ENCODE data around the gene PARD3. TPM values are rescaled to one million over a fixed set of nuclear protein-coding genes. Genes with fewer than 3 reads are reported as not detected.
A peak's percentile ranks its signal among the peaks of the same experiment; 100 is the strongest.
"Not testable (repeated sequence)": the region's sequence is repeated elsewhere in the genome, so short reads cannot be mapped to it uniquely, and the experiment has no call there.

Gene PARD3
- total RNA-seq: 61.4 and 68.5 TPM in 2 replicates
- polyA plus RNA-seq (2012): 19.4 TPM

DNA sequence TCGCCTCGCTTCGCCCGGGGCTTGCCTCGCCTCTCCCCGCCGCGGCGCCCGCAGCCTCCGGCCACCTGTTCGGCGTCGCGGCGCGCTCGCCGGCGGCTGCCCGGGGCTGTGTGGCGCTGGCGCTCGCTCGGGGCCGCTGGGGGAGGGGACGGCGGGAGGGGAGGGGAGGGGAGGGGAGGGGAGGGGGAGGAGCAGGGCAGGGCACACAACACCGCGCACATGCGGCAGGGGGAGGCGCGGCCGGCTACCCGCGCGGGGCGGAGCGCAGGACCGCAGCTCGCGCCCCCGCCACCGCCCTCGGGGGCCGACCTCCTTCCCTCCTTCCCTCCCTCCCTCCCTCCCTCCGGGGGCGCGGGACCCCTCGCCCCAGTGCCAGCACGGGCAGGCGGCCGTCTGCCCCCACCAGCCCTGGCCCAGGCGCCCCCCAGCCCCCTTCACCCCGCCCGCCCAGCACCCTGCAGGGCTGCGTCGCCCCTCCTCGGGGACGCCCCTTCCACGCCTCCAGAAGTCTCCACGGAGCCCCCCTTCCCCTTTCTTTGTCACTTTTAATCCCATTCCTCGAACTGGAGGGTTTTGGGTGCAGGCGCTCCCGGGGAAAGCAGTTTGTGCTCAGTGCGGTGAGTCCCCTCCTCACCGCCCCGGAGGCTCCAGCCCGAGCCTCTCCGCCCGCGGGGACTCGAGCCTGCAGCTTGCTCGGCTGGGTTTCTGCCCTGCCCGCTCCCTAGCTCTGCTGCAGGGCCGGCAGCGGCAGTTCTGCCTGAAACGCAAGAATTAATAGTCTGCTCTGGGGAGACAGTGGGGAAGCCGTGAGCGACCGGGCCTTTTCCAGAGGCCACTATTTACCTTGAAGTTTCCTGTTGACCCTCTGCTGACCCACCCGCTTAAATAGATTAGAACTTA is at the start of gene PARD3:
TSS of gene PARD3 (minus strand) at position 112 of the 900 bp plus-strand sequence. CDS start 301 bp downstream, outside the sequence.
- peak; percentile 81 for DNase-seq (ENCODE audit: low read depth)

DNA sequence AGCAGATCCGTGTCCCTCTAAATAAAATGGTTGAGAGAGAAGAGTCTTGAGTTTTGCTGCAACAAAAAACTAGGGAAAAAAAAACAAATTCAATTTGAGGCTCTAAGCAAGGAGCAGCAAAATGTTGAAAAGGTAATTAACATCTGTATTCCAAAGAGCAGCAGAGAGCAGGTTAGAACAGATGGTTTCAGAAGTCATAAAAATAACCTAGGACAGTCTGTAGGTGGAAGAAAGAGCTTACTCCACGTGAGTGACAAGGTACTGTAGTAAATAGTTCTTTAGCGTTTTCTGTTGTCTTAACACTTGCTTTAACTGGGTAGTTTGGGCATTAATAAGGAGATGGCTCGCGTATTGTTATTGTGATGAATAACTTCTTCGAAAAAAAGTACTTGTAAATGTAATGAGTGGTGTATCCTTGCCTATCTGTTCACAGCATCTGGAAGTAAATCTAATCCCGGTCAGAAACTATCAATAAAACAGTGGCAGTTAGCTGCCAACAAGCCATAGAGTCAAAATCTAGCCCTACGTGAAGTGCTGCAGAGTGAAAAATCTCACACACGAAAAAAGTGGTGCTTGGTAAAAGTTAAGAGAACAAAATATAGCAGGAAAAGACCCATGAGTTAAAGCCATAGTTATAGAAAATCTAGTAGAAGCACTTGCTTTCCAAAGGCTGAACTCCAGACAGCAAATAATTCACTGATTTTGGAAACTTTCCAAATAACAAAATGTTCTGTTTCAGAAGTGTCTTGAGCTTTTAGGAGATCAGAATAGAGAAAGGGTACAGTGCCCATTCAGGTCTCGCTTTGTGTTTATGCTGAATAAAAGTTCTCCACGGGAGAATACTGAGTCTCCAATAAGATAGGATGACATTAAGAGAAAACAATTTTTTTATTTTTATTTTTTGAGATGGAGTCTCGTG is 49.3 kb upstream of the PARD3 start:
- DNase-seq (ENCODE audit: low read depth): no peak

DNA sequence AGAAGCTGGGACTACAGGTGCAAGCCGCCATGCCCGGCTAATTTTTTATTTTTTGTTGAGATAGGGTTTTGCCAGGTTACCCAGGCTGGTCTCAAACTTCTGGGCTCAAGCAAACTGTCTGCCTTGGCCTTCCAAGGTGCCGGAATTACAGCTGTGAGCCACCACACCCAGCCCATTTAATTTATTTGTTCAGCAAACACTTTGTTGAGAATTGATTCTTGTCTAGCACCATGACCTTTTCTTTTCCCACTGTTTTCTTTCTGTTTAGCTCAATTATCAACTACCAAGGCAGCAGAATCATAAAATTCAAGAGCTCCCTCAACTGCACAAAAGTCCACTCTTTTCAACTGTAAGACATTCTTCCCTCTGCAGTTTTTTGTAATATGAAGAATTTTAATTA is 47.8 kb upstream of the PARD3 start:
- no peak for DNase-seq (ENCODE audit: low read depth)

DNA sequence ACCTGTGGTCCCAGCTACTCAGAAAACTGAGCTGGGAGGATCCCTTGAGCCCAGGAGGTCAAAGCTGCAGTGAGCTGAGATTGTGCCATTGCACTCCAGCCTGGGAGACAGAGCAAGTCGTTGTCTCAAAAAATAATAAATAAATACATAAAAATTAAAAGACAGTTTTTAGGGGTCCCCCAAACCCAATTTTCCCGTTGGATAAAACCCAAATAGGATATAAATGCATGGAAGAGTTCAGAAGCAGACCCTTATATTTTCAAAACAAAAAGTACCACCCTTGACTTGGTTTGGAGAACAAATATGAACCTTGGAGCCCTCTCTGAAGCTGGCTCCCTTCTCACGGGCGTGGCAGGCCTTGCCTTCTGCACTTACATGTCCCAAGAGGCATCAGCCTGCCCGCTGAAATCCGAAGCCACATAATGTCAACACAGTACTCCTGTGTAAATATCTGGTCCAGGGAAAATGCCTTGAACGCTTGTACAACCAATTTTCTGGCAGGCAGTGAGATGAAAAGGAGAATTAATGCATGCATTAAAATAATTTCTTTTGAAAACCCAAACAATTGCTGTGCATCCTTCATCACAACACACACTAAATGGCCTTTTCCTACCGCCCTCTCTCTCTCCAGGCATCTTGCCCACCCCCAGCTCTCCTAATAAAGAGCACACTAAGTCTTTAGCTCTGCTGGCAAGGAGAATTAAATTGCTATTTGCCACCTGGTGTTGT is 46.4 kb upstream of the PARD3 start:
- DNase-seq (ENCODE audit: low read depth): peak; percentile 53

DNA sequence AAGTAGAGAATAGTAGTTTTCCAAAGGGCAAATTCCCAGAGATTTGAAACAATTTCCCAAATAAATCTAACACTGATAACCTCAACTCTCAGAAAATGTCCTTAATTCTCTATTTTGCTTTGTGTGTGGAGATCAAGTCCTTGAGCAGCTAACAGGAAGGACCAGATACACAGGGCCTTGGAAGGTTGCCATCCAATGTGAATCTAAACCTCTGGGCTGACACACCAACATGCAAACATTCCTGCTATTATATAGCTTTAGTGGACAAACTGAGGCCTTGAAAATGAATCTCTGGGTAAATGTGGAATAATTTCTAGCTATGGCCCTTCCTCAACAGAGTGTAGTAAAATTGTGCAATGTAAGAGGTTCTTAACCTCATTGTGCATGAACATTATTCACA is 44.1 kb upstream of the PARD3 start:
- no peak for DNase-seq (ENCODE audit: low read depth)

DNA sequence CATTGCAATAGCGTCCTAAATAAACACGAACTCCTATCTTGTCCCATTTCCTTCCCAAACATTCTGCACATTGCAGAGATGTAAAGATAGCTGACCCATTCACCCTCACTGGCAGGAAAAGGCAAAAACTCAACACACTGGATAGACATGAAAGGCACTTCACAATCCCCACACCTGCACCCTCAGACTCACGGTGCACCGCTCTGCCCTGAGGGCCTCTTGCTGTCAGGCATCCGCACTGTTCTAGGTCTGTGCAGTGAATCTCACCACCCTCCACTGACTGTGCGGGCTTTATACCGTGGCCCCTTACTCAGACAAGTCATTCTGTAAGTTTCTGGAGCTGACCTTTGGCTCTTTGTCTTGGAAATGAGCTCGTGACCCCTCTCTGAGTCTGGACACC is 42.9 kb upstream of the PARD3 start:
- DNase-seq (ENCODE audit: low read depth): no peak

DNA sequence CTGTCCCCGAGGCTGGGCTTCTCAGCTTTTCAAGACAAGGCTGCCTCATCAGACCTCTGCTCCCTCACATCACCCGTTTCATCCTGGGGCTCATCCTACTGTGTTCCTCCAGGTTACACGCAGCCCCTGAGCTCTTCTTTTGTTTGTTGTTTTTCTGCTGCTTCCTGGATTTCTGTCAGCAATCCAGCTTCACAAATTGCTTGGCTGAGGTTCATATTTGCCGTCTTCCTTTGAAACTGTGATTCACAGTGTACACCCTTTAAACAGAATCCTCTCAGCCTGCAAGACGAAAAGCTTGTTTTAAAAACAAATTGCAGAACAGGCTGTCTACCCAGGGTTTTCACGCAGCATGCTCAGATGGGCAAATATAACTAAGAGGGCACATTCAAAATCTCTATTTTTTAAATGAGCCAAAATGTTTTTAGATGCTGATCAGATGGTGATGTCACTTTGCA is 39.1 kb upstream of the PARD3 start:
- DNase-seq (ENCODE audit: low read depth): peak; percentile 26

DNA sequence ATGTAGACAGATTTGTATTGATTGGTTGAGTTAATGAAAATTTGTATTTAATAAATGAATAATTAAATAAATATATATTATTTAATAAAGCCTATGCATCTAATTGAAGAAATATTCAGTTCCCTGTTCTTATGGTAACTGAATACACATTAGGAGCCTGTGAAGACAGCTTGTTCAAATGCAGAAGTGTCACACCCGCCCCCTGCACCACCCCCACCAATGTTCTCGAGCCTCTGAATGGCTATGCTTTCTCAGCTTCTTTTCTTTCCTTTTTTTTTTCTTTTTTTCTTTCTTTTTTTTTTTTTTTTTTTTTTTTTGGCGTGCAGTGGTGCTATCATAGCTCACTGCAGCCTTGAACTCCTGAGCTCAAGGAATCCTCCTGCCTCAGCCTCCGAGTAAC is 38.3 kb upstream of the PARD3 start:
- no peak for DNase-seq (ENCODE audit: low read depth)

DNA sequence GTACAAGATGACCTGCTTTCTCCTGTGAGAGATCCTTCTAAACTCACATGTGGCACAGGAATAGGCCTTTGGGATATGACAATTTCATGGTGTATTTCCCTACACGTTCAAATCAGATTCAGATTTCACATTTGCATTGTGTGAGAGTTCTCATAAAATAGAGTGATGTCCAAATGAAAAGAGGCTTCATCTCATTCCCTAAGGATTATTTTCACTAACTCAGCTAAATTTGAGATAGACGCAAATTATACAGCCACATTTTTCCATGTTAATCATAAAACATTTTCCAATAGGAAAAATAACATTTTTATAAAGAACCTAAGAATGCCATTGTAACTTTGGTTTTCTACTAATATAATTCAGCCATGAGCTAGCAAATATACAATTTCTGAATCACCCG is 35.5 kb upstream of the PARD3 start:
- DNase-seq (ENCODE audit: low read depth): no peak

DNA sequence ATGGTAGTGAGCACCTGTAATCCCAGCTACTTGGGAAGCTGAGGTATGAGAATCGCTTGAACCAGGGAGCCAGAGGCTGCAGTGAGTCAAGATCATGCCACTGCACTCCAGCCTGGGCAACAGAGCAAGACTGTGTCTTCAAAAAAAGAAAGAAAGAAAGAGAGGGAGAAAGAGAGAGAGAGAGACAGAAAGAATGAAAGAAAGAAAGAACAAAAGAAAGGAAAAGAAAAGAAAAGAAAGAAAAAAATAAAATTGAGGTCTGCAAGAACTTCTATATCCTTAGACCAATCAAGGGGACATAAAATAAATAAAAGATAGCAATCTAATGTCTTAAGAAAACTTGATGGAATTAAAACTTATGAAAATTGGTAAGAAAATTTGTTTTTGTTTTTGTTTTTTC is 34.9 kb upstream of the PARD3 start:
- no peak for DNase-seq (ENCODE audit: low read depth)

DNA sequence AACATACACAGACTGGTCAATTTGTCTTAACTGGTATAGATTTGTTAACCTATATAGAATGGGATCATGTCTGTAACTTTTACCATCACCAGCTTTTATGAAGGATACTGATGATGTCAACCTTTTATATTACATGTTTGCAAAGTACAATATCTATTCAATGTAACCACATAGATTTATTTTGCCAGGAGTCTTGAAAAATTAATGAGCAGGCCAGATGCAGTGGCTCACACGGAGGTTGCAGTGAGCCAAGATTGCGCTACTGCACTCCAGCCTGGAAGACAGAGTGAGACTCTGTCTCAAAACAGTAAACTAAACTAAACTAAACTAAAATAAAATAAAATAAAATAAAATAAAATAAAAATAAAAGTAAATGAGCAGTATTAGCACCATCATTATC is 30.0 kb upstream of the PARD3 start:
- no peak for DNase-seq (ENCODE audit: low read depth)

DNA sequence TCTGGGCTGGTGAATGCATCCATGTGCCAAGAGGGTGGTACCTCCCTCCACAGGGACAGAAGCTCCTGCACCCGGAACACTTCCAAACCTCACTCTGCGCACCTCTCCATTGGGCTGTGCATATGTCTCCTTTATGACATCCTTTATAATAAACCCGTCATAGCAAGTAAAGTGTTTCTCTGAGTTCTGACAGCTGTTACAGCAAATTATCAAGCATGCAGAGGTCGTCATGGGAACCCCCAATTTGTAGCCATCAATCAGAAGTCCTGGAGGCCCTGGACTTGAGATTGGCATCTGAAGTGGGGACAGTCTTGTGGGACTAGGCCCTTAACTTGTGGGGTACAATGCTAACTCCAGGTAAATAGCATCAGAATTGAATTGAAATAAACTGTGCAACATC is 29.4 kb upstream of the PARD3 start:
- no peak for DNase-seq (ENCODE audit: low read depth)

DNA sequence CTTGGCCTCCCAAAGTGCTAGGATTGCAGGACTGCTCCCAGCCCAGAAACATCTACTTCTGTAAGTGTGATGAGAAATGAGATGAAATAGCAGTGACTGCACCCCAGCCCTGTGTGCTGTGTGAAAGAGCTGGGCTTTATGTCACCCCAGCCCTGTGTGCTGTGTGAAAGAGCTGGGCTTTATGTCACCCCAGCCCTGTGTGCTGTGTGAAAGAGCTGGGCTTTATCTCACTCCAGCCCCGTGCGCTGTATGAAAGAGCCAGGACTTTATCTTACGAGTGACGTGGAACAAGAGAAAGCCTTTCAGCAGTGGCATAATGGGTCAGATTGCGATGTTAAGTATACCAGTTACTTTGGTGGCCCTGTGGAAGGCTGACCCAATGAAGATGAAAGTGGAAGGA is 28.4 kb upstream of the PARD3 start:
- not testable (repeated sequence) for DNase-seq (ENCODE audit: low read depth)

DNA sequence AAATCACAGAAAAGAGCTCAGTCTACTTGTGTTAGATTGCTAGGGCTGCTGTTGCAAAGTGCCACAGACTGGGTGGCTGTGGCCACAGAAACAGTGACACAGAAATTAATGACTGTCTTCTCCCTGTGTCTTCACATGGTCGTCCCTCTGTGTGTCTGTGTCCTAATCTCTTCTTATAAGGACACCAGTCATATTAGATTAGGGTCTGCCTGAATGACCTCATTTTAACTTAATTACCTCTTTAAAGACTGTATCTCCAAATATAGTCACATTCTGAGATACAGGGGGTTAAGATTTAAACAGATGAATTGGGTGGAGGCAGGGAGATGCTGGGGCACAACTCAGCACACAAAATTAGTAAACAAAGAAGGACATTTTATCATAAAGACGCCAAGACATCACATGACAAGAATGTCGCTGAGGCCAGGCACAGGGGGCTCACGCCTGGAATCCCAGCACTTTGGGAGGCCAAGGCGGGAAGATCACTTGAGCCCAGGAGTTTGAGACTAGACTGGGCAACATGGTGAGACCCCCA is 23.3 kb upstream of the PARD3 start:
- no peak for DNase-seq (ENCODE audit: low read depth)

DNA sequence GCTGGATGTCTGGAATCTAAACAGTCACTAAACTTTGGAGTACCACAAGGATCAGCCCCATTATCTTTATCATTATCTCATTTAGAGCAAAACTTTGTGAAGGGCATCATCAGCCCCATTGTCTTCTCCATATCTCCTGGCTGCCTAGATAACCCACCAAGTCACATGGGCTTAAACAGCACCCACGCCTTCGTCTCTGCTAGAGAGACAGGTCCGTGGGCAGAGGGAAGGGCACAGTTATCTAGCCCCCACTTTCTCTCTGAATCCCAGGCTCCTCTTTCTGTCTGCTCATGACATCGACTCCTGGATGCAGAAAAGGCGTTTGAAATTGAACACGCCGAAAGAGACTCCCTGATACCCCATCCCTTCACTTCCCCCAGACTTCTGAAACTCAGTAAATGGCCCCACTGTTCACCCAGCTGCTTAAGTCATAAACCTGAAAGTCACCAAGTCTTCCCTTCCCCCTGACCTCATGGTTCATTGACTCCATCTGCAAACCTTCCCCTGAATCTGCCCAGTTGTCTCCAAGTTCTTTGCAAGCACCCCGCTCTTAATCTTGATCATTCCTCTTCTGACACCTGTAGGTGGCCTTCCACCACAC is 20.9 kb upstream of the PARD3 start:
- DNase-seq (ENCODE audit: low read depth): no peak

DNA sequence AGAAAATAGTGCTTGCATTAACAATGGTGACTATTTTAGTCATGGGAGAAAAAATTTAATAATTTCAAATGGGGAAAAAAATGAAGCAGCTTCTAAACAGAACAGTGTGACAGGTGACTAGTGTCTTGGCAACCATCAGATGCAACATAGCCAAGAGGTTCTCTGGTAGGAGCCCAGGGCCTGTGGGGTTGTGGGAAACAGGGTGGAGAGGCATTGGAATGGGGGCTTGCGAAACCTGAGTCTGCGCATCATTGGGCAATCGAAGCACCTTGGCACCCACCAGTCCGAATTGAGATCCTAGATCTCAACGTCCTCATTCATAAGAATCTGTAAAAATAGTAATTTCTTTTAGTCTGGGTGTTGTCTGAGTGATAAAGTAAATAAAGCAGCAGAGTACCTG is 19.2 kb upstream of the PARD3 start:
- DNase-seq (ENCODE audit: low read depth): no peak

DNA sequence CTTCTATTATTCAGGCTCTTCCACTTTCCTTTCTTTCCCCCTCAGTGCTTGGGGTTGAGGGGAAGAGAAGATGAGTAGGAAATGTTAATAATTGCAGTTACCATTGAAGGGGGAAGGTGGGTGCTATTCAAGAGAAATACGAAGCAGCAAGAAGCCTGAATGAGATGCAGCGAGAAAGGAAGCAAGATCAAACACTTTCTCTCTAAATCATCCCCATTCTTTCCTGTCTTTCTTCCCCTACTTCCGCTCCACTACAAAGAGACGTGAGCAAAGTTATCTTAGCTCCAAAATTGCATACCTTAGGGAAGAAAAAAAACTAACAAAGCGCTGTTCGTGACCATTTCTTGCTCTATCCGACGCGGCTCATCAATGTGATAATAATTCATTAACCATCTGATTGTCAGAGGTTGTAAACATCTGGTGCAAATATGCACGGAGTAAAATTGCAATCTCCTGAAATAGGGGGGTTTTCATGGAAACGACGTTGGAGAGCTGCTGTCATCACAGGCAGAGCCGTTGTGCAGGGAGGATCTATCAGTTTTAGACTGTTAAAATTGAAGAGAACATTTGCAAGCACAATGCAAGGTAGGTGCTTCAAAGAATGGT is 15.2 kb upstream of the PARD3 start:
- DNase-seq (ENCODE audit: low read depth): no peak

DNA sequence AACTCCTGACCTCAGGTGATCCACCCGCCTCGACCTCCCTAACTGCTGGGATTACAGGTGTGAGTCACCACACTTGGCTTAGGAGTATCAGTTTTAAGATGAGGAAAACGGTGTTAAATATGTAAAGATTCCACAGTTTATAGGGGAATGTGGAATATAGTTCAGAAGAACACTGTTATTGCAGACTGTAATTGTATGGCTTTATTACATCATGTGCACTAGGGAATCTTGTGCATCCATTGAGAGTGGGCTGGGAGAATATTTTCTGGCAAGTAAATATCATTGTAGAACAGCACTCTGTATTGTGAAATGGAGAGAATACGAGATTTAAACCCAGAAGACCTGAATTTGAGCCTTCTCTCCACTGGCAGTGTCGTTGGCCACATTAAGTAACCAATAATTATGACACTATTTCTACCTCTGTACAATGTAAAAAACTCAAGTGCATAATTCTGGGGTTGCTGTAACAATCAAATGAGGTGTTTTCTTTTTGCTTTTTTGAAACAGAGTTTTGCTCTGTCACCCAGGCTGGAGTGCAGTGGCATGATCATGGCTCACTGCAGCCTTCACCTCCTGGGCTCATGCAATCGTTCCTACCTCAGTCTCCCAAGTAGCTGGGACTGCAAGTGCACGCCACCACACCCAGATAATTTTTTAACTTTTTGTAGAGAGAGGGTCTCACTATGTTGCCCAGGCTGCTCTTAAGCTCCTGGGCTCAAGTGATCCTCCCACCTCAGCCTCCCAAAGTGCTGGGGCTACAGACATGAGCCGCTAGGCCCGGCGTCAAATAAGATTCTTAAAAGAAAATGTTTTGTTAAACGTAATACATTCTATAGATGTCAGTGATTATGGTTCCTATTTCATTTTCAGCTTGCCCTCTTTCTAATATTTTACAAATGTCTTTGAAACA is 12.0 kb upstream of the PARD3 start:
- no peak for DNase-seq (ENCODE audit: low read depth)

DNA sequence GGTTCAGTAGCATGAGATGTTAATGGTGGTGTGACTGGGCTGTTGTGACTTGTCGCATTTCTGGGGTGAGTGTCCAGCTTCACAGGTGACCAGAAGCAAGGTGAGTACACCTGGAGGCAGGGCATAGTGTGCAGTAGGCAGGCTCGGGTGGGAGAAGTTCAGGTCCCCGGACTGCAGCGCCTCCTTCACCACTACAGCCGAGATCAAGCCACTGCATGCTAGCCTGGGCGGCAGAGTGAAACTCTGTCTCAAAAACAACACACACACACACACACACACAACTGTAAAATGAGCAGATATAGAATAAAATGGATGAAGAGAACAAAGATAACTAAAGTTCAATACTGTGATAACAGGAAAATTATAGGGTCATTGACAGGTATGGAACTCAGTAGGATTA is 11.1 kb upstream of the PARD3 start:
- no peak for DNase-seq (ENCODE audit: low read depth)
